Activated T-cell treated with anti-CD3 and anti-CD28 coated beads, Interleukin-2, amount 50 U/mL, for 72 hours (primary cell): ENCODE results near the gene R3HDML. TPM values are rescaled to one million over a fixed set of nuclear protein-coding genes. Genes with fewer than 3 reads are reported as not detected.

Source experiments
- ATAC-seq, 2 donors: fragments of 150-1000 bp; cut with Tn5 transposase; replicated peaks in 1 of 2; 2 replicates each; pipeline ENCODE4 v1.10.0; 2021; ENCODE audit warnings: moderate library complexity in 2 of 2, mild to moderate bottlenecking in 1 of 2
- DNase-seq, 2 donors: peaks; one replicate each; pipeline ENCODE4 v3.0.0; 2021 to 2022; ENCODE audit warnings: mixed read lengths in 1 of 2
- H3K27ac Mint-ChIP-seq: one replicate; pipeline ENCODE4 v1.8.0; 2022; ENCODE audit warnings: mild to moderate bottlenecking, moderate library complexity, mixed read lengths
- H3K27me3 Mint-ChIP-seq: one replicate; pipeline ENCODE4 v1.8.0; 2022; ENCODE audit warnings: low read depth, mixed read lengths
- H3K36me3 Mint-ChIP-seq, 2 donors: one replicate each; pipeline ENCODE4 v1.8.0; 2022; ENCODE audit warnings: mixed read lengths in 2 of 2, mild to moderate bottlenecking in 1 of 2; ENCODE audit not compliant: insufficient read depth in 2 of 2
- H3K4me1 Mint-ChIP-seq: one replicate; pipeline ENCODE4 v1.8.0; 2022; ENCODE audit warnings: low read depth, mixed read lengths
- H3K4me3 Mint-ChIP-seq, 2 donors: one replicate each; pipeline ENCODE4 v1.8.0; 2022; ENCODE audit warnings: mild to moderate bottlenecking in 2 of 2, mixed read lengths in 2 of 2, moderate library complexity in 2 of 2
- H3K9me3 Mint-ChIP-seq, 2 donors: one replicate each; pipeline ENCODE4 v1.8.0; 2022; ENCODE audit warnings: mixed read lengths in 2 of 2
- total RNA-seq, 2 donors: library from RNA; stranded (reverse); gene quantifications; one replicate each; pipeline ENCODE4 v1.2.3, GENCODE V29; 2022

Gene R3HDML
- total RNA-seq, 2 donors from 2014 or later: not detected

- Mint-ChIP-seq H3K9me3 (no peaks in the 10 kb centered on the region), H3K4me1 (no peaks in the 10 kb centered on the region), H3K4me3 (no peak overlapping the region), H3K27me3 (no peaks in the 10 kb centered on the region), H3K27ac (no peak overlapping the region), H3K36me3 (no peaks in the 10 kb centered on the region)
- DNase-seq (no peak), ATAC-seq (no peak)
Measured at GRCh38 chr20:44357555-44358125, 20.8 kb downstream of the R3HDML start.

GRCh38 chr20:44358776-44359175 is 21.9 kb downstream of the R3HDML start:
- ATAC-seq: no peak
- Mint-ChIP-seq H3K4me3 (no peak overlapping the region), H3K27me3 (no peaks in the 10 kb centered on the region), H3K27ac (no peak overlapping the region), H3K36me3 (no peaks in the 10 kb centered on the region), H3K9me3 (no peaks in the 10 kb centered on the region), H3K4me1 (no peaks in the 10 kb centered on the region)
- no peak for DNase-seq

DNA sequence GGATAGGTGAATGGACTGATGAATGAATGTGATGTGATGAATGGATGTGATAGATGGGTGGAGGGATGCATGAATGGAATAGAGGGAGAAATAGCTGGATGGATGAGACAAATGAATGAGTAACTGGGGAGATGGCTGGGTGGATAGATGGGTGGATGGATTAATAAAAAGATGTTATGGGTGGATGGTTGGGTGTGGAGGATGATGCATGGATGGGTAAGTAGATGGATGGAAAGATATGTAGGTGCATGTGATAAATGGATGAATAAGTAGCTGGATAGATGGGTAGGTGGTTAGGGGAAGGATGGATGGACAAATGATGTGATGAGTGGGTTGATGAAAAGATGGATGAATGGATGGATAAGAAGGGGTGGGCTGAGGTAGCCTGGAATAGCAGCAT is 23.4 kb downstream of the R3HDML start:
- Mint-ChIP-seq H3K9me3 (no peaks in the 10 kb centered on the region), H3K27me3 (no peaks in the 10 kb centered on the region), H3K4me3 (no peak overlapping the region), H3K4me1 (no peaks in the 10 kb centered on the region), H3K27ac (no peak overlapping the region), H3K36me3 (no peaks in the 10 kb centered on the region)
- ATAC-seq: no peak
- no peak for DNase-seq

GRCh38 chr20:44361021-44361420 is 24.2 kb downstream of the R3HDML start:
- Mint-ChIP-seq H3K27me3 (no peaks in the 10 kb centered on the region), H3K27ac (no peak overlapping the region), H3K4me3 (no peak overlapping the region), H3K4me1 (no peaks in the 10 kb centered on the region), H3K36me3 (no peaks in the 10 kb centered on the region), H3K9me3 (no peaks in the 10 kb centered on the region)
- ATAC-seq (no peak), DNase-seq (no peak)

DNA sequence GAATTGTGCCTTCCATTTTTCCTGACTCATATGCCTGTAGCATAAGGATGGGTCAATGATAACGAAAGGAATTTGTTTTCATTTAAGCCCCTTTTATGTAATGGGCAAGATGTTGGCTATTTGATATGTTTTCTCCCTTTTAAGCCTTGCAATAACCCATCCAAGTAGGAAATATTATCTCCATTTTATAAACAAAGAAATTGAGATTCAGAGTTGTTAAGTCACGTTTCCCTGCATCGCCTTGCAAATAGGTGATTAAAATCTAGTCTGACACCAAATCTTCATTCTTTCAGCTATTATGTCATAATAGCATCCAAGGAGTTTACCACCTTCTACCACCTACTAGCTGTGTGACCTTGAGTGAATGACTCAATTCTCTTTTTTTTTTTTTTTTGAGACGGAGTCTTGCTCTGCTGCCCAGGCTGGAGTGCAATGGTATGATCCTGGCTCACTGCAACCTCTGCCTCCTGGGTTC is 25.7 kb downstream of the R3HDML start:
- Mint-ChIP-seq H3K9me3 (no peaks in the 10 kb centered on the region), H3K27ac (no peak overlapping the region), H3K4me1 (no peaks in the 10 kb centered on the region), H3K27me3 (no peaks in the 10 kb centered on the region), H3K36me3 (no peaks in the 10 kb centered on the region), H3K4me3 (no peak overlapping the region)
- DNase-seq (no peak), ATAC-seq (no peak)

DNA sequence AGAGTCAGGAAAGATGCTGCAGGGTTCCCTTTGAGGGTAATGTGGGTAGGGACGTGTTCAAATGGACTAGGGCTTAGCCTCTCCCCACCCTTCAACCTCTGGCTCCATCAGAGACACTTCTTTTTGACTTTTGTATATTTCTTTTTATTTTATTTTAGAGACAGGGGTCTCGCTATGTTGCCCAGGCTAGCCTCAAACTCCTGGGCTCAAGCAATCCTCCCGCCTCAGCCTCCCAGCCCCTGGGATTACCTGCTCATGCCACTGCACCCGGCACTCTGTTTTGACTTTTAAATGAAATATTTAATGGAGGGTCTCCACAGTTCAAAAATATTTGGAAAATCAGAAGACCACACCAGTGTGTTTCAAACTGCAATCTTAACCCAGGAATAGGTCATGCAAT is 27.2 kb downstream of the R3HDML start:
- H3K27me3 Mint-ChIP-seq: no peaks in the 10 kb centered on the region
- no peaks in the 10 kb centered on the region for H3K4me1 Mint-ChIP-seq
- no peaks in the 10 kb centered on the region for H3K36me3 Mint-ChIP-seq
- ATAC-seq (no peak), DNase-seq (no peak)
- no peak overlapping the region for H3K4me3 Mint-ChIP-seq
- no peaks in the 10 kb centered on the region for H3K9me3 Mint-ChIP-seq
- no peak overlapping the region for H3K27ac Mint-ChIP-seq

- no peaks in the 10 kb centered on the region for H3K36me3 Mint-ChIP-seq
- H3K27me3 Mint-ChIP-seq: no peaks in the 10 kb centered on the region
- no peak overlapping the region for H3K27ac Mint-ChIP-seq
- no peaks in the 10 kb centered on the region for H3K9me3 Mint-ChIP-seq
- no peak for ATAC-seq
- H3K4me1 Mint-ChIP-seq: no peaks in the 10 kb centered on the region
- H3K4me3 Mint-ChIP-seq: no peak overlapping the region
- DNase-seq: no peak
Measured at GRCh38 chr20:44364780-44365179, 27.9 kb downstream of the R3HDML start.

DNA sequence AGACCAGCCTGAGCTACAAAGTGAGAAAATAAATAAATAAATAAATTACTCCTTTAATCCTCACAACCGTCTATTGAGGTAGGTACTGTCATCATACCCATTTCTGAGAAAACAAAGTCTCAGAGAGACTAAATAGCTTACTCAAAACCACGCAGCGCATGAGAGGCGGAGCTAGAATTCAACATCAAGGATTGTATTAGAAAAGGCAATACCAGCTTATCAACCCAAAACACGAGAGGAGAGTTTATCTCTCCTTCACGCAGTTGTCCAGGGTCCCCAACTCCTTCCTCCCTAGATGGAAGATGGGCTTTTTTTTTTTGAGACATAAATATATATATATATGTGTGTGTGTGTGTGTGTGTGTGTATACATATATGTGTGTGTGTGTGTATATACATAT is 30.9 kb downstream of the R3HDML start:
- Mint-ChIP-seq H3K27me3 (no peaks in the 10 kb centered on the region), H3K27ac (no peak overlapping the region), H3K4me1 (no peaks in the 10 kb centered on the region), H3K36me3 (no peaks in the 10 kb centered on the region), H3K4me3 (no peak overlapping the region), H3K9me3 (no peaks in the 10 kb centered on the region)
- DNase-seq (no peak), ATAC-seq (no peak)

GRCh38 chr20:44370639-44371218 is 33.9 kb downstream of the R3HDML start:
- Mint-ChIP-seq H3K36me3 (no peaks in the 10 kb centered on the region), H3K27ac (no peak overlapping the region), H3K4me1 (no peaks in the 10 kb centered on the region), H3K9me3 (no peaks in the 10 kb centered on the region), H3K27me3 (no peaks in the 10 kb centered on the region), H3K4me3 (no peak overlapping the region)
- DNase-seq (no peak), ATAC-seq (no peak)

DNA sequence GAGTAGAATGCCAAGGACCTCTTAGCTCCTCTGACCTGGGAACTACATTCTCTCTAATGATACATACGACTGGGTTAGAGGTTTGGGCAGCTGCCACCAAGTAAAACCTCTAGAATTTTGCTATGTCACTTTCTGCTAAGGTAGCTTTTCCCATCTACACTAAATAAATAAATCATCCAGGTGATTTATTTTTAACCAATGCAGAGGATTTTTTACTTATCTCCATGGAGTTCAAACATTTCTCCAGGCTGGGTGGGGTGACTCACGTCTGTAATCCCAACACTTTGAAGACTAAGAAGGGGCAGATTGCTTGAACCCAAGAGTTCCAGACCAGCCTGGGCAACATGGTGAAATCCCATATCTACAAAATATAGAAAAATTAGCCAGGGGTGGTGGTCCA is 45.8 kb downstream of the R3HDML start:
- DNase-seq (no peak), ATAC-seq (no peak)
- no peaks in the 10 kb centered on the region for H3K36me3 Mint-ChIP-seq
- H3K4me3 Mint-ChIP-seq: no peak overlapping the region
- no peaks in the 10 kb centered on the region for H3K9me3 Mint-ChIP-seq
- no peak overlapping the region for H3K27ac Mint-ChIP-seq
- peaks cover 4% of the 10 kb centered on the region for H3K4me1 Mint-ChIP-seq
- H3K27me3 Mint-ChIP-seq: no peaks in the 10 kb centered on the region

DNA sequence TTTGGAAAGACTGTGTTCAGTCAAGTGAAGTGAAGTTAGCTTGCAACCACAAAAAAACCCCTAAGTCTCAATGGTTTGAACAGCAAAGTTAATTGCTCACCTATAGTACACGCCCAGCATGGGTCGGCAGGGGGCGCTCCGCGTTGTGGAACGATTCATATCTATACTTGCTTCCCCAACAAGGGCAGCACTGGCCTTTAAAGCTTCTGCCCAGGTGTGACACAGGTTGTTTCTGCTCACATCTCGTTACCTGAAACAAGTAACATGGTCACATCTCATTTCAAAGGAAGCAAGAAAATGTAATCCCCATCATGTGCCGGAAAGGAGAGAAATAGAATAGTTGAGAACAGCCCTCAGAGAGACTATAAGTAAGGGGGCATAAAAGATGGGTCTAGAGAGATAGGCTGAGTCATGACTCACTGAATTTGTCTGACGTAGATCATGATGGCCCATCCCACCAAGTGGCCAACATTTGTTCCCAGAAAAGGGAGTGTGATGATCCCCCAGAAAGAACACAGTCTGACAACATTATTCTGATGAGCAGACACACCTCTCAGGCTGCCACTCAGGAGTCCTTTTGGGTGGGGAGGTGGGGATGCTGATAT is 47.7 kb downstream of the R3HDML start:
- no peaks in the 10 kb centered on the region for H3K9me3 Mint-ChIP-seq
- peaks cover 8% of the 10 kb centered on the region for H3K27me3 Mint-ChIP-seq
- DNase-seq (peak; percentile 86 to 88), ATAC-seq (peak; percentile 76 to 82)
- H3K27ac Mint-ChIP-seq: no peak overlapping the region
- no peaks in the 10 kb centered on the region for H3K36me3 Mint-ChIP-seq
- no peak overlapping the region for H3K4me3 Mint-ChIP-seq
- H3K4me1 Mint-ChIP-seq: peaks cover 15% of the 10 kb centered on the region

DNA sequence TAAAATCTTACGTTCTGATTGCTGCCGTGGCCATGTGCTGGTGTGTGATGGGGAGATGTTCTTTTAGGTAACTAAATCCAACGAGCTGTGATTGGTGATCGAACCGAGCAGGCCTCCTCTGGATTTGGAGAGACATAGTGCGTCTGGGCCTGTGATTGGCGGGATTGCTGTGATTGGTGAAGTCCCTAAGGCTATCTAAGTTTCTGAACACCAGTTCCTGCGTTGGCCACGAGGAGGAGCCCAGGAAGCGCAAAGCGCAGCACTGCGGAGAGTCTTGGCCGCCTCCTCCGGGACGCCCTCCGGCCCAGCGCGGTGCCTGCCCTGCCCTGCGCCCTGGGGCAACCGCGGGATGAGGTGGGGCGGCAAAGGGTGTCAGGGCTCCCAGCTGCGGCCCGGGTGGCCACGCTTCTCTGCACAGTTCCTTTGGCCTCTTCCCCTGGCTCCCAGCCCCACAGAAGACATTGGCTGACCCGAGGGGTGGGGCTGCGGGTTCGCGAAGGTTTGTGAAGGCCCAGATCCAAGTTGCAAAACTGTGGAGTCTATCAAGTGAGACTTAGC is 51.7 kb downstream of the R3HDML start:
- Mint-ChIP-seq H3K9me3 (no peaks in the 10 kb centered on the region), H3K27me3 (peaks cover 11% of the 10 kb centered on the region), H3K36me3 (no peaks in the 10 kb centered on the region), H3K27ac (no peak overlapping the region), H3K4me1 (peaks cover 15% of the 10 kb centered on the region), H3K4me3 (peak overlapping the region; percentile 40 to 47)
- ATAC-seq (peak; percentile 88 to 91), DNase-seq (peak; percentile 75 to 83)

- DNase-seq: no peak
Measured at GRCh38 chr20:44389871-44390270, 53.0 kb downstream of the R3HDML start.

More at GRCh38 chr20:44389871-44390270, 53.0 kb downstream of the R3HDML start:
- Mint-ChIP-seq H3K27ac (no peak overlapping the region), H3K4me3 (no peak overlapping the region), H3K36me3 (no peaks in the 10 kb centered on the region), H3K4me1 (peaks cover 11% of the 10 kb centered on the region), H3K9me3 (no peaks in the 10 kb centered on the region), H3K27me3 (peaks cover 11% of the 10 kb centered on the region)
- ATAC-seq: no peak
